ENCODE results near the gene FOXN1. TPM values are rescaled to one million over a fixed set of nuclear protein-coding genes. Genes with fewer than 3 reads are reported as not detected.
"Not testable (repeated sequence)": the region's sequence is repeated elsewhere in the genome, so short reads cannot be mapped to it uniquely, and the experiment has no call there.

The FOXN1 gene
- total RNA-seq, 1 experiment from 2014 or later = not detected

- no peak for DNase-seq (ENCODE audit: low spot score)
Measured at GRCh38 chr17:28499684-28500357, 6.3 kb upstream of the FOXN1 start.

GRCh38 chr17:28500712-28501379 is 5.3 kb upstream of the FOXN1 start:
- DNase-seq (ENCODE audit: low spot score) = no peak

- DNase-seq (ENCODE audit: low spot score) = no peak
Measured at GRCh38 chr17:28501421-28502284, 4.5 kb upstream of the FOXN1 start.

GRCh38 chr17:28503420-28503819 is 2.7 kb upstream of the FOXN1 start:
- DNase-seq (ENCODE audit: low spot score) = no peak

- DNase-seq (ENCODE audit: low spot score) = no peak
Measured at GRCh38 chr17:28506763-28507487, 777 bp downstream of the FOXN1 start.

GRCh38 chr17:28507567-28508203 is 1.5 kb downstream of the FOXN1 start:
- no peak for DNase-seq (ENCODE audit: low spot score)

GRCh38 chr17:28508211-28508724 is 2.1 kb downstream of the FOXN1 start:
- DNase-seq (ENCODE audit: low spot score) = no peak

GRCh38 chr17:28509789-28510188 is 3.6 kb downstream of the FOXN1 start:
- DNase-seq (ENCODE audit: low spot score) = no peak

GRCh38 chr17:28511858-28512461 is 5.8 kb downstream of the FOXN1 start:
- no peak for DNase-seq (ENCODE audit: low spot score)

GRCh38 chr17:28513476-28513875 is 7.3 kb downstream of the FOXN1 start:
- DNase-seq (ENCODE audit: low spot score) = no peak

GRCh38 chr17:28514561-28515002 is 8.4 kb downstream of the FOXN1 start:
- DNase-seq (ENCODE audit: low spot score) = no peak

- no peak for DNase-seq (ENCODE audit: low spot score)
Measured at GRCh38 chr17:28515518-28515917, 9.4 kb downstream of the FOXN1 start.

GRCh38 chr17:28518132-28518531 is 12.0 kb downstream of the FOXN1 start:
- no peak for DNase-seq (ENCODE audit: low spot score)

- DNase-seq (ENCODE audit: low spot score) = no peak
Measured at GRCh38 chr17:28518578-28518977, 12.4 kb downstream of the FOXN1 start.

GRCh38 chr17:28519236-28519635 is 13.1 kb downstream of the FOXN1 start:
- no peak for DNase-seq (ENCODE audit: low spot score)

GRCh38 chr17:28520687-28521086 is 14.5 kb downstream of the FOXN1 start:
- DNase-seq (ENCODE audit: low spot score) = no peak

- no peak for DNase-seq (ENCODE audit: low spot score)
Measured at GRCh38 chr17:28521311-28522085, 15.3 kb downstream of the FOXN1 start.

GRCh38 chr17:28522281-28522680 is 16.1 kb downstream of the FOXN1 start:
- not testable (repeated sequence) for DNase-seq (ENCODE audit: low spot score)

- DNase-seq (ENCODE audit: low spot score) = no peak
Measured at GRCh38 chr17:28523186-28523585, 17.0 kb downstream of the FOXN1 start.

GRCh38 chr17:28523876-28524275 is 17.7 kb downstream of the FOXN1 start:
- DNase-seq (ENCODE audit: low spot score) = no peak
